Hepatocyte (in vitro differentiated cells): ENCODE measurements around the gene LRBA.

Source experiments
- CTCF ChIP-seq: fragments of 200-600 bp; sonication (generic); IDR thresholded peaks from 2 replicates; pipeline ENCODE4 v1.5.1; 2016; ENCODE audit warnings: antibody characterized with exemption, mild to moderate bottlenecking; ENCODE audit not compliant: poor library complexity
- EZH2phosphoT487 ChIP-seq: fragments of 200-600 bp; sonication (generic); IDR thresholded peaks from one replicate; pipeline ENCODE4 v1.6.1; 2018; ENCODE audit warnings: antibody characterized with exemption, mild to moderate bottlenecking, low read depth, moderate library complexity; ENCODE audit not compliant: unreplicated experiment, severe bottlenecking

DNA sequence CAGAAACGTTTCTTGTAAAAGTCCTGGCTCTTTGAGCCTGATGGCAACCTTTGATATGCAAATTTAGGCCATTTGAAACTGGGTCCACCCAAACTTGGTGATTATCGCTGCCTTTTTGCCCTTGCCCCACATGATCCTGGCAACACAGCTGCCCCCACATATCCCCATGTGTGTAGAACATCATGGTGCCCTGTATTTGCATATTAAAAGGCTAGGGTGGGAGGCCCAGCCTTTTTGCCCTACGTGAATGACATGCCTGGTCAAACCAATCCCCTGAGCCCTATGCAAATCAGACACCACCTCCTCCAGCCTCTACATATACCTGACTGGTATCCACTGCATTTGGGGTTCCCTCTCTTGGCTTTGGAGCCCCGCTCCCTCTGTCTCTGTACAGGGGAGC, 230.8 kb downstream of the LRBA start:
- no peak for TF ChIP-seq CTCF
- TF ChIP-seq EZH2phosphoT487 = no peak
